ENCODE measurements around the gene B9D1. TPM values are rescaled to one million over a fixed set of nuclear protein-coding genes. Genes with fewer than 3 reads are reported as not detected.
A peak's percentile ranks its signal among the peaks of the same experiment; 100 is the strongest.

The B9D1 gene
- total and polyA plus RNA-seq, 8 donors = 6.6 to 39.6 (median 12.5) TPM

DNA sequence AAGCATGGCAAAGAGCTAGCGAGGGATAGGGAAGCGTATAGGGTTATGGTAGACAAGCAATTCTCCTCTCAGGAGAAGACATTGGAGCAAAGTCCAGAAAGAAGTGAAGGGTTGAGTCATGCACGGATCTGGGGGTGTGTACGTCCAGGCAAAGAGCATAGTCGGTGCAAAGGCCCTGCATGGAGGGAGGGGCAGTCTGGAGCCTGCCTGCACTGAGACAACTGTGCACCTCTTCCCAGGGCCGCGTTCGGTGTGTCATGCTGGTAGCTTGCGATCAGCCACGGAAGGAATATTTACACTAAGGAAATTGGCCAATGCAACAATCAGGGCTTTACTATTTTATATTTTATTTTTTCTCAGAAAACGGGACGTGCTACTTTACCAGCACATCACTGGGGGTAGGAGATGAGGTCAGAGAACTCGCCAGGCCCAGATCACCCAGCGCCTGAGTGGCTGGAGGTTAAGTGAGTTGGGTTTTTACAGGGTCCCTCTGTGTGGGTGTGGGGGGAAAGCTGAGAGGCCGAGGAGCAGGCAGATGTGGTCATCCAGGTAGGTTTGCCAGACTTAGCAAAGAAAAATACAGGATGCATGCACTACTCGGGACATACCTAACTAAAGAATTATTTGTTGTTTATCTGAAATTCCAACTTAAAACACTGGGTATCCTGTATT, 6.7 kb upstream of the B9D1 start:
- H3K27ac ChIP-seq = no peak overlapping the region
- TF ChIP-seq, protein P1, sequence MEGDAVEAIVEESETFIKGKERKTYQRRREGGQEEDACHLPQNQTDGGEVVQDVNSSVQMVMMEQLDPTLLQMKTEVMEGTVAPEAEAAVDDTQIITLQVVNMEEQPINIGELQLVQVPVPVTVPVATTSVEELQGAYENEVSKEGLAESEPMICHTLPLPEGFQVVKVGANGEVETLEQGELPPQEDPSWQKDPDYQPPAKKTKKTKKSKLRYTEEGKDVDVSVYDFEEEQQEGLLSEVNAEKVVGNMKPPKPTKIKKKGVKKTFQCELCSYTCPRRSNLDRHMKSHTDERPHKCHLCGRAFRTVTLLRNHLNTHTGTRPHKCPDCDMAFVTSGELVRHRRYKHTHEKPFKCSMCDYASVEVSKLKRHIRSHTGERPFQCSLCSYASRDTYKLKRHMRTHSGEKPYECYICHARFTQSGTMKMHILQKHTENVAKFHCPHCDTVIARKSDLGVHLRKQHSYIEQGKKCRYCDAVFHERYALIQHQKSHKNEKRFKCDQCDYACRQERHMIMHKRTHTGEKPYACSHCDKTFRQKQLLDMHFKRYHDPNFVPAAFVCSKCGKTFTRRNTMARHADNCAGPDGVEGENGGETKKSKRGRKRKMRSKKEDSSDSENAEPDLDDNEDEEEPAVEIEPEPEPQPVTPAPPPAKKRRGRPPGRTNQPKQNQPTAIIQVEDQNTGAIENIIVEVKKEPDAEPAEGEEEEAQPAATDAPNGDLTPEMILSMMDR (IDR thresholded peaks at IDR 0.05) = no peak
- FAIRE-seq (no peak), DNase-seq (peak in 1 of 6 donors; percentile 21), ATAC-seq (no peak)
- H3K4me3 ChIP-seq = no peak overlapping the region
- intact Hi-C loops (cut with DNase I) = loop anchor here in 2 of 3 donors (5.0 to 10.0 kb wide), 4 partner anchors 46 to 396 kb away; partner anchors contain the start of gene RNF112 (in 1 of the 2)
- 86 to 92% methylated on average over 16 of the region's 16 CpGs for WGBS, 2 donors
- no peaks in the 10 kb centered on the region for H3K9me3 ChIP-seq
- no peaks in the 10 kb centered on the region for H3K36me3 ChIP-seq
- no peaks in the 10 kb centered on the region for H3K27me3 ChIP-seq
- H3K4me1 ChIP-seq = no peaks in the 10 kb centered on the region

DNA sequence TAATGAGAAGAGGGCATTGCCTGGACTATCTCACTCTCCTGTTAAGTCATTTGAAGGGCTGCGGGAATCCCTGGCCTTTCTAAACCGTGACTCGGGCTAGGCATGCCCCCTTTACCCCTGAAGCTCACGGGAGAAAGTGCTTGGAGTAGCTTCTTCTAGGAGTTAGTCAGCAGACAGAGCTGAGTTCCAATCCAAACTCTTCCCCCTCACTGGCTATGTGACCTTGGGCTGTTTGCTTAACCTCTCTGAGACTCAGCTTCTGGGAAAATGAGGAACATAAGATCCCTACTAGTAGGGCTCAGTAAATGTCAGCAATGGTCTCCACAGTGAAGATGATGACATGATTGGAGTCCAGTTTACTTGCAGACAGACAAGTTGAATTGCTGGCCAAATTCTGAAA, 5.7 kb upstream of the B9D1 start:
- Histone ChIP-seq H3K36me3 (no peaks in the 10 kb centered on the region), H3K4me1 (peaks cover 0 to 2% (median 0%) of the 10 kb centered on the region in 3 donors), H3K9me3 (no peaks in the 10 kb centered on the region), H3K27me3 (no peaks in the 10 kb centered on the region), H3K27ac (no peak overlapping the region), H3K4me3 (no peak overlapping the region)
- TF ChIP-seq, protein P1 (IDR thresholded peaks at IDR 0.05) = no peak
- FAIRE-seq (no peak), DNase-seq (no peak), ATAC-seq (no peak)
- intact Hi-C loops (cut with DNase I) = loop anchor here in 2 of 3 donors (5.0 to 10.0 kb wide), 4 partner anchors 47 to 397 kb away; partner anchors contain the start of gene RNF112 (in 1 of the 2)
- 79 to 85% methylated on average over 4 of the region's 4 CpGs for WGBS, 2 donors

- TF ChIP-seq, protein P1 (IDR thresholded peaks at IDR 0.05) = no peak
- H3K4me3 ChIP-seq = no peak overlapping the region
- no peaks in the 10 kb centered on the region for H3K36me3 ChIP-seq
- H3K27ac ChIP-seq = no peak overlapping the region
- no peak for ATAC-seq
- WGBS, 2 donors = 77 to 80% methylated on average over 5 of the region's 5 CpGs
- no peaks in the 10 kb centered on the region for H3K27me3 ChIP-seq
- intact Hi-C loops (cut with DNase I) = loop anchor here in 2 of 3 donors (5.0 to 10.0 kb wide), 4 partner anchors 48 to 398 kb away; partner anchors contain the start of gene RNF112 (in 1 of the 2)
- H3K9me3 ChIP-seq = no peaks in the 10 kb centered on the region
- peaks cover 0 to 5% (median 0%) of the 10 kb centered on the region in 3 donors for H3K4me1 ChIP-seq
- FAIRE-seq = no peak
- DNase-seq = peak in 1 of 6 donors; percentile 13
Observed at GRCh38 chr17:19366637-19366972, 4.1 kb upstream of the B9D1 start.

- Histone ChIP-seq H3K27ac (no peak overlapping the region), H3K4me1 (peaks cover 0 to 5% (median 0%) of the 10 kb centered on the region in 3 donors), H3K36me3 (no peaks in the 10 kb centered on the region), H3K27me3 (no peaks in the 10 kb centered on the region), H3K9me3 (no peaks in the 10 kb centered on the region), H3K4me3 (no peak overlapping the region)
- peak in 1 of 6 donors; percentile 47 for DNase-seq
- no peak for FAIRE-seq
- WGBS, 2 donors = 76 to 87% methylated on average over 9 of the region's 9 CpGs
- no peak for ATAC-seq
- intact Hi-C loops (cut with DNase I) = loop anchor here in 2 of 3 donors (5.0 to 10.0 kb wide), 4 partner anchors 49 to 399 kb away; partner anchors contain the start of gene RNF112 (in 1 of the 2)
- TF ChIP-seq, protein P1 (IDR thresholded peaks at IDR 0.05) = no peak
Observed at GRCh38 chr17:19365833-19366636, 3.5 kb upstream of the B9D1 start.
